OCI-LY1 (cell line): ENCODE data around the gene ADAMTS8.

Experiments
- H2AFZ ChIP-seq: fragments of 200-600 bp; sonication (generic), shearing (Covaris generic); 2 replicates; pipeline ENCODE4 v1.6.0; 2014; ENCODE audit warnings: antibody characterized with exemption, mild to moderate bottlenecking, low read length
- H3F3A ChIP-seq: fragments of 200-600 bp; sonication (generic), shearing (Covaris generic); 2 replicates; pipeline ENCODE4 v1.6.0; 2014; ENCODE audit warnings: mild to moderate bottlenecking, antibody characterized with exemption, low read length, moderate library complexity; ENCODE audit not compliant: insufficient read depth
- H3K27ac ChIP-seq: fragments of 200-600 bp; sonication (generic); 2 replicates; pipeline ENCODE4 v1.5.1; 2014; ENCODE audit warnings: low read length, mixed run types, mild to moderate bottlenecking, low read depth; ENCODE audit not compliant: poor library complexity, severe bottlenecking
- H3K27me3 ChIP-seq: fragments of 200-600 bp; sonication (generic); 2 replicates; pipeline ENCODE4 v1.6.0; 2014; ENCODE audit warnings: antibody characterized with exemption, mild to moderate bottlenecking, low read length, moderate library complexity; ENCODE audit not compliant: insufficient read depth
- H3K36me3 ChIP-seq: fragments of 200-600 bp; sonication (generic); 2 replicates; pipeline ENCODE4 v1.6.1; 2014; ENCODE audit warnings: mild to moderate bottlenecking, antibody characterized with exemption, low read length, moderate library complexity, mixed read lengths; ENCODE audit not compliant: insufficient read depth
- H3K4me1 ChIP-seq: fragments of 200-600 bp; sonication (generic); 2 replicates; pipeline ENCODE4 v1.5.1; 2014; ENCODE audit warnings: mild to moderate bottlenecking, low read length, moderate library complexity; ENCODE audit not compliant: insufficient read depth, severe bottlenecking
- H3K4me2 ChIP-seq: fragments of 200-600 bp; sonication (generic), shearing (Covaris generic); 2 replicates; pipeline ENCODE4 v1.6.1; 2014; ENCODE audit warnings: low read length
- H3K4me3 ChIP-seq: fragments of 200-600 bp; sonication (generic); 2 replicates; pipeline ENCODE4 v1.5.1; 2014; ENCODE audit warnings: low read length, low read depth, mild to moderate bottlenecking, mixed read lengths; ENCODE audit not compliant: poor library complexity, severe bottlenecking
- H3K79me2 ChIP-seq: fragments of 200-600 bp; shearing (Covaris generic); 2 replicates; pipeline ENCODE4 v1.6.1; 2016; ENCODE audit warnings: mixed run types, low read length, mixed read lengths; ENCODE audit not compliant: insufficient read depth
- H3K9ac ChIP-seq: fragments of 200-600 bp; sonication (generic), shearing (Covaris generic); 2 replicates; pipeline ENCODE4 v1.6.1; 2014; ENCODE audit warnings: mild to moderate bottlenecking, low read length, mixed read lengths
- H3K9me2 ChIP-seq: fragments of 200-600 bp; sonication (generic), shearing (Covaris generic); 2 replicates; pipeline ENCODE4 v1.6.1; 2014; ENCODE audit warnings: low read depth, mild to moderate bottlenecking, low read length, mixed read lengths
- H3K9me3 ChIP-seq: fragments of 200-600 bp; shearing (Covaris generic); 2 replicates; pipeline ENCODE4 v1.6.1; 2014; ENCODE audit warnings: low read length, mixed read lengths
- H4K20me1 ChIP-seq: fragments of 200-600 bp; sonication (generic), shearing (Covaris generic); 2 replicates; pipeline ENCODE4 v1.6.0; 2016; ENCODE audit warnings: mild to moderate bottlenecking, low read length; ENCODE audit not compliant: insufficient read depth
- EZH2 ChIP-seq: fragments of 200-600 bp; sonication (generic), shearing (Covaris generic); IDR thresholded peaks from 2 replicates; pipeline ENCODE4 v1.8.0; 2017; ENCODE audit warnings: borderline replicate concordance, mixed run types, mild to moderate bottlenecking, antibody characterized with exemption, low read length, moderate library complexity, mixed read lengths
- TF ChIP-seq, protein P1 (sequence below): fragments of 200-600 bp; sonication (generic), shearing (Covaris generic); IDR thresholded peaks from 2 replicates; pipeline ENCODE4 v1.5.1; 2017; ENCODE audit warnings: mild to moderate bottlenecking, antibody characterized with exemption, low read length, moderate library complexity, mixed read lengths

The ADAMTS8 gene

DNA sequence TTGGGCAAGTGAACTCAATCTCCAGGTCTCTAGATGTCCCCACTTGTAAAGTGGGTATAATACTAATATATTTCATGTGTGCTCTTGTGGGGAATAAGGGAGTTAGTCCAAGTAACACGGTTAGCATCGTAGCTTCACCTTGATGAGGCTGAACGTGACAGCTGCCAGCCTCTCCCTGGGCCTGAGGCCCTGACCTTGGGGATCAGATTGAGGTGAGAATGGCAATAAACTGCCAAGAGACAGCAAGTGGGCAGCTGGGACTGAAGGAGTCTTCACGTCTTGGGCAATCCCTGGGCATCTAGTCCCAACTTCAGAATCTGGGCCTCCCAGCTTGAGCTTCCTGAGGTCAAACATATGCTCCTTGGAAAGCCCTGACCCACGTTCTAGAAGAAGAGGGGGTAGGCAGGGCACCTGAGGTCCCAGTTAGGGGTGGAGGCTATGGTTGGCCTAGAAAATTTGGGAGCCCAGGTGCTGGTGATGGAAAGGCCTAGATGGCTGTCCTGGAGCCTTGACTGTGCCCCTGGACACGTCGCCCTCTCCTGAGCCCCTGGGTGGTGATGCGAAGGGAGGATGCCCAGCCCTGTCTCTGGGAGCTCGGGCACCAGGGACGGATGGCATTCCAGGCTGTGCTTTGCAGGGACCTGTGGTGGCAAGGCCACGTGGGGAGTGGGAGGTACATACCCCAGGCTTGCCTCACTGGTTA lies 43.5 kb upstream of the ADAMTS8 start:
- Histone ChIP-seq H3K79me2 (no peaks in the 10 kb centered on the region), H3K9me3 (no peaks in the 10 kb centered on the region), H3K9me2 (no peaks in the 10 kb centered on the region), H3K9ac (no peak overlapping the region), H3K4me2 (no peak overlapping the region), H3K27me3 (no peaks in the 10 kb centered on the region), H4K20me1 (no peaks in the 10 kb centered on the region), H3K4me3 (no peak overlapping the region), H3K4me1 (no peaks in the 10 kb centered on the region), H3K36me3 (no peaks in the 10 kb centered on the region), H2AFZ (no peak overlapping the region), H3K27ac (no peak overlapping the region), H3F3A (no peaks in the 10 kb centered on the region)
- no peak for TF ChIP-seq EZH2
- TF ChIP-seq, protein P1, sequence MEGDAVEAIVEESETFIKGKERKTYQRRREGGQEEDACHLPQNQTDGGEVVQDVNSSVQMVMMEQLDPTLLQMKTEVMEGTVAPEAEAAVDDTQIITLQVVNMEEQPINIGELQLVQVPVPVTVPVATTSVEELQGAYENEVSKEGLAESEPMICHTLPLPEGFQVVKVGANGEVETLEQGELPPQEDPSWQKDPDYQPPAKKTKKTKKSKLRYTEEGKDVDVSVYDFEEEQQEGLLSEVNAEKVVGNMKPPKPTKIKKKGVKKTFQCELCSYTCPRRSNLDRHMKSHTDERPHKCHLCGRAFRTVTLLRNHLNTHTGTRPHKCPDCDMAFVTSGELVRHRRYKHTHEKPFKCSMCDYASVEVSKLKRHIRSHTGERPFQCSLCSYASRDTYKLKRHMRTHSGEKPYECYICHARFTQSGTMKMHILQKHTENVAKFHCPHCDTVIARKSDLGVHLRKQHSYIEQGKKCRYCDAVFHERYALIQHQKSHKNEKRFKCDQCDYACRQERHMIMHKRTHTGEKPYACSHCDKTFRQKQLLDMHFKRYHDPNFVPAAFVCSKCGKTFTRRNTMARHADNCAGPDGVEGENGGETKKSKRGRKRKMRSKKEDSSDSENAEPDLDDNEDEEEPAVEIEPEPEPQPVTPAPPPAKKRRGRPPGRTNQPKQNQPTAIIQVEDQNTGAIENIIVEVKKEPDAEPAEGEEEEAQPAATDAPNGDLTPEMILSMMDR, result no peak

DNA sequence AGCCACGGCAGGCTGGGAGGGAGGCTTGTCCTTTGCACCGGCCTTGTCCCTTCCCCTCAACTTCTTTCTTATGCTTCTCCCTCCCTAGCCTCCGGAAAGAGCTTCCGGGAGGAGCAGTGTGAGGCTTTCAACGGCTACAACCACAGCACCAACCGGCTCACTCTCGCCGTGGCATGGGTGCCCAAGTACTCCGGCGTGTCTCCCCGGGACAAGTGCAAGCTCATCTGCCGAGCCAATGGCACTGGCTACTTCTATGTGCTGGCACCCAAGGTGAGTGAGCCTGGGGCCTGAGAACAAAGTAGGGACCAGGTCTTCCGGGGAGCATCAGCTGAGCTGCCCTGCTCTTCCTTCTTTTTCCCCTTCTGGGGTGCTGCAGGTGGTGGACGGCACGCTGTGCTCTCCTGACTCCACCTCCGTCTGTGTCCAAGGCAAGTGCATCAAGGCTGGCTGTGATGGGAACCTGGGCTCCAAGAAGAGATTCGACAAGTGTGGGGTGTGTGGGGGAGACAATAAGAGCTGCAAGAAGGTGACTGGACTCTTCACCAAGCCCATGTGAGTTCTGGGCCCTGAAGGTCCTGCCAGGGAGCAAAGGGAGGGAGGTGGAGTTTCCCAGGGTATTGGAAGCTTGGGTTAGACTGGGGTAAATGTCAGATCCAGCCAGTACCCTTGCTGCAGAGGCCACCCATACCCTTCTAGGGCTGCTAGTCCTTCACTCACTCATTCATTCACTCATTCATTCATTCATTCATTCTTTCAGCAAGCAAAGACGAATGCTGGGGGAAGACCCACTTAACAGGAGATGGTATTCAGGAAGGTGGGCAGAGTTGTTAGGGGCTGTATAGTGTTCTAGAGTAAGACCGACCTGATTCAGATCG lies 42.7 kb upstream of the ADAMTS8 start:
- no peak for TF ChIP-seq EZH2
- TF ChIP-seq, protein P1, result no peak
- H3K4me1 ChIP-seq, result no peaks in the 10 kb centered on the region
- H3K36me3 ChIP-seq, result no peaks in the 10 kb centered on the region
- no peaks in the 10 kb centered on the region for H3K27me3 ChIP-seq
- no peaks in the 10 kb centered on the region for H3K79me2 ChIP-seq
- H3K27ac ChIP-seq, result no peak overlapping the region
- no peak overlapping the region for H3K4me3 ChIP-seq
- H3K4me2 ChIP-seq, result no peak overlapping the region
- no peaks in the 10 kb centered on the region for H3F3A ChIP-seq
- H3K9ac ChIP-seq, result no peak overlapping the region
- H3K9me3 ChIP-seq, result no peaks in the 10 kb centered on the region
- no peaks in the 10 kb centered on the region for H4K20me1 ChIP-seq
- no peak overlapping the region for H2AFZ ChIP-seq
- no peaks in the 10 kb centered on the region for H3K9me2 ChIP-seq

DNA sequence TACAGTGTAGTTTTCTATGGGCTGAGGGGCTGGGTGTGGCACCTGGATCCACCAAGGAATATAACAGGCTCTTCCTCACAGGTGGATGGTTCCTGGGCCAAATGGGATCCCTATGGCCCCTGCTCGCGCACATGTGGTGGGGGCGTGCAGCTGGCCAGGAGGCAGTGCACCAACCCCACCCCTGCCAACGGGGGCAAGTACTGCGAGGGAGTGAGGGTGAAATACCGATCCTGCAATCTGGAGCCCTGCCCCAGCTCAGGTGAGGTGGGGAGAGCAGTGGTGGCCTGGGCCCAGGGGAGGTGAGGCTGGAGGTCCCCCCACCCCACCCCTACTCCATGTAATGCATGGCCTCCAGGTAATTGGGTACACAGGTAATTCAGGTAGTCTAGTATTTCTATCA lies 40.8 kb upstream of the ADAMTS8 start:
- H3F3A ChIP-seq, result no peaks in the 10 kb centered on the region
- no peak overlapping the region for H3K27ac ChIP-seq
- H4K20me1 ChIP-seq, result no peaks in the 10 kb centered on the region
- H3K79me2 ChIP-seq, result no peaks in the 10 kb centered on the region
- H3K9ac ChIP-seq, result no peak overlapping the region
- no peaks in the 10 kb centered on the region for H3K9me3 ChIP-seq
- H3K27me3 ChIP-seq, result no peaks in the 10 kb centered on the region
- H2AFZ ChIP-seq, result no peak overlapping the region
- no peaks in the 10 kb centered on the region for H3K9me2 ChIP-seq
- no peak for TF ChIP-seq EZH2
- TF ChIP-seq, protein P1, result no peak
- H3K4me1 ChIP-seq, result no peaks in the 10 kb centered on the region
- no peak overlapping the region for H3K4me3 ChIP-seq
- H3K36me3 ChIP-seq, result no peaks in the 10 kb centered on the region
- H3K4me2 ChIP-seq, result no peak overlapping the region
